GM21447 (cell line): Measurements from ENCODE around the gene TNIK.
"Not testable (repeated sequence)": the region's sequence is repeated elsewhere in the genome, so short reads cannot be mapped to it uniquely, and the experiment has no call there.

Experiments used
- ATAC-seq: cut with Tn5 transposase; IDR thresholded peaks from one replicate; pipeline ENCODE4 v1.9.1; 2021; ENCODE audit not compliant: unreplicated experiment

TNIK gene

GRCh38 chr3:171422855-171423254 is 37.4 kb downstream of the TNIK start:
- not testable (repeated sequence) for ATAC-seq

DNA sequence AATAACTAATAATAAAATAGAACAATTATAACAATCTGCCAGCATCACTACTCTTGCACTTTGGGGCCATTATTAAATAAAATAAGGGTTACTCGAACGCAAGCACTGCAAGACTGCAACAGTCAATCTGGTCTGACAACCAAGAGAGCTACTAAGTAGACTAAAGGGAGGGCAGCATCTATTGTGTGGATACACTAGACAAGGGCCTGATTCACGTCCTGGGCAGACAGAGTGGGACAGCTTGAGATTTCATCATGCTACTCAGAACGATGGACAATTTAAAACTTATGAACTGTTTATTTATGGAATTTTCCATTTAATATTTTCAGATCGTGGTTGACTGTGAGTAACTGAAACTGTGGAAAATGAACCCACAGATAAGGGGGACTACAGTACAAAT is 39.5 kb downstream of the TNIK start:
- no peak for ATAC-seq

- no peak for ATAC-seq
Measured at GRCh38 chr3:171419457-171419856, 40.7 kb downstream of the TNIK start.

GRCh38 chr3:171417813-171418212 is 42.4 kb downstream of the TNIK start:
- ATAC-seq = no peak

GRCh38 chr3:171417137-171417536 is 43.1 kb downstream of the TNIK start:
- no peak for ATAC-seq

GRCh38 chr3:171416666-171417065 is 43.5 kb downstream of the TNIK start:
- no peak for ATAC-seq

GRCh38 chr3:171416061-171416460 is 44.1 kb downstream of the TNIK start:
- no peak for ATAC-seq

DNA sequence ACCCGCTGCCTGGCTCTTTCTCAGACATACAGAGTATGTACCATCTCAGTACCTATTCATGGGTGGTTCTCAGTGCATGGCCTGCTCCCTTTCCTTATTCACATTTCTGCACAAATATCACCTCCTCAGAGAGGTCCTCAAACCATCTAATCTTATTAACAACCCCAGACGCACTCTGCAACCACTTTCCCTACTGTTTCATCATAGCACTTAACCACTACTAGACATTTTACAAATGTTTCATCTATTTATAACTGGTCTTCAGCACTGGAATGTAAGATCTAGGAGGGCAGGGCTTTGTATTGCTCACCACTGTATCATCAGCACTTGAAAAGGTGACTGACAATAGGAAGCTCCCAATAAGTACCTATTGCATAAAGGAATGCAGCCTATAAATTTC is 45.1 kb downstream of the TNIK start:
- ATAC-seq = no peak

- no peak for ATAC-seq
Measured at GRCh38 chr3:171412473-171412872, 47.7 kb downstream of the TNIK start.

GRCh38 chr3:171412054-171412453 is 48.2 kb downstream of the TNIK start:
- ATAC-seq = no peak

GRCh38 chr3:171410186-171410585 is 50.0 kb downstream of the TNIK start:
- ATAC-seq = no peak

GRCh38 chr3:171407759-171408158 is 52.4 kb downstream of the TNIK start:
- ATAC-seq = no peak

GRCh38 chr3:171404376-171404967 is 55.7 kb downstream of the TNIK start:
- ATAC-seq = no peak

GRCh38 chr3:171402281-171402680 is 57.9 kb downstream of the TNIK start:
- ATAC-seq = no peak

DNA sequence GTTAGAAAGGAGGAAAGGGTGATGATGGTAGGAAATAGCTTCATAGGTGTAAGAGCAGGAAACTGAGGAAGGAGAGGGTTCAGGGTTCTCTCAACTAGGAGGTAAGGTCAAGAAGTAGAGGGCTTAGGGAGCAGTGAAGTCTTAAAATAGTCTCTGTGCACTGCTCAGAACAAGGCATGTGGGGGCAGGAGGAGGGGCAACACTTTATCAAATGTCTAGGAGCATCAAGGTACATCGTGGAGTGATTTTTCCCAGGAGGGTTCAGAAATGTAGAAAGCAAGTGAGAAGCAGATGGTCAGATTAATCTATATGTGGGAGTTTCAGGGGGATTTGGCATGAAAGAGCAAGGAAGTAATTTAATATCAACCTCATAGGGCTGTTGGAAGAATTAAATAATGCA is 58.8 kb downstream of the TNIK start:
- ATAC-seq = no peak

- ATAC-seq = no peak
Measured at GRCh38 chr3:171399842-171400241, 60.4 kb downstream of the TNIK start.

GRCh38 chr3:171398343-171398742 is 61.9 kb downstream of the TNIK start:
- ATAC-seq = no peak

GRCh38 chr3:171397089-171397488 is 63.1 kb downstream of the TNIK start:
- ATAC-seq = no peak

DNA sequence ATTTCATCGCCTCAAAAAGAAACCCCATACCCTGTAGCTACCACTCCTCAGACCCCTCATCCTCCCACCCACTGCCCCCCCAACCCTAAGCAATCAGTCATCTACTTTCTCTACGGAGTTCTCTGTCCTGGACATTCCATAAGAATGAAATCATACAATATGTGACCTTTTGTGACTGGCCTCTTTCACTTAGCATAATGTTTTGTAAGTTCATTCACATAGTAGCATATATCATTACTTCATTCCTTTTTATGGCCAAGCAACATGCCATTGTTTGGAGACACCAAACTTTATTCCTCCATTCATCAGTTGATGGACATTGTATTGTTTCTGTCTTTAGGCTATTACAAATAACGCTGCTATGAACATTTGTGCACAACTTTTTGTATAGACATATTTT is 64.2 kb downstream of the TNIK start:
- ATAC-seq = no peak

- ATAC-seq = no peak
Measured at GRCh38 chr3:171393032-171393744, 67.0 kb downstream of the TNIK start.

- no peak for ATAC-seq
Measured at GRCh38 chr3:171391432-171391831, 68.8 kb downstream of the TNIK start.

DNA sequence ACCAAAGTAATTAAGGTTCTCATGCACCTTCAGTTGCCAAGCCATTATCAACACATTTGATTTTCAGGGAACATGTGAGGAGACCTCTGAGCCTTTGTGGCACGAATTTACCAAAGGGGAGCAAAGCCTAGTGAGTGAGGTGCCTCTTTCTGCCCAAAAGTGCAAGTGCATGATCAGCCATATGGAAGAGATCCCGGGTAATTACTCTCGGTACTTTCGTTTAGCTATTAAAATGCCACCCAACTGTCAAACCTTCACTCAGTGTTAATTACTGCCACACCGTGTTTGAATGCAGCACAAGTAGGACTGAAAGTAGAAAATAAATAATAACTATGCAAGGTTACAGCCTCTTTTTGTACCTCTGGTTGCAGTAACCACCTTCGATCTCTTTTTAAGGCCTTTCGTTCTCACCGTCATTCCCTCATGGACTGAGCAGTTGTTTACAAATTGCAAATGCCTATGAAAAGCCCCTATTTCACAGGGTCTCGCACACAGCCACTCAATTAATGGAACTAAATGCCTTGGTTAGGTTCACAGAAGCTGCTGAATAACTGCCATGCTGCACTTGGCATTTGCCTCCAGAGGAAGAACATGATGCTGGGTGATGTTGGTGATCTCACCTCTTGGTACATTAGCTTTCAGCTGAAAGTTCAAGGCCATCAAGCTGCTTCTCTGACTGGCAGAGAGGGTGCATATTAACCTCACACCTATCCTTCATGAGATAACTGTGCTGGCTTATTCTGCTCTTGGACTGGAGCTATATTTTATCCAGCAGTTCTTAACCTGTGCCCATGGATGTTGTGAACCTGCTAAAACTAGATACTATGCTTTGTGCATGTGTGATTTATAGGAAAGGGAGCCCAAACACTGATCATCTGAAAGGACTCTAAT is 69.9 kb downstream of the TNIK start:
- ATAC-seq = no peak
